HFFc6 (cell line): ENCODE measurements around the gene SLC6A13. TPM values are rescaled to one million over a fixed set of nuclear protein-coding genes. Genes with fewer than 3 reads are reported as not detected.
"Not testable (repeated sequence)": the region's sequence is repeated elsewhere in the genome, so short reads cannot be mapped to it uniquely, and the experiment has no call there.

ENCODE experiments used
- DNase-seq: peaks from one replicate; pipeline ENCODE4 v3.0.0-alpha.2; 2018
- H3K27ac Mint-ChIP-seq: 2 replicates; pipeline ENCODE4 v1.8.0; 2020; ENCODE audit warnings: mild to moderate bottlenecking, mixed read lengths
- H3K27me3 Mint-ChIP-seq: 2 replicates; pipeline ENCODE4 v1.8.0; 2021; ENCODE audit warnings: mild to moderate bottlenecking, moderate library complexity, mixed read lengths; ENCODE audit not compliant: insufficient read depth
- H3K36me3 Mint-ChIP-seq: 2 replicates; pipeline ENCODE4 v1.8.0; 2021; ENCODE audit warnings: low read depth, mixed read lengths
- H3K4me1 Mint-ChIP-seq: 2 replicates; pipeline ENCODE4 v1.8.0; 2020; ENCODE audit warnings: low read depth, mixed read lengths
- H3K4me3 Mint-ChIP-seq: 2 replicates; pipeline ENCODE4 v1.8.0; 2020; ENCODE audit warnings: mild to moderate bottlenecking, moderate library complexity, mixed read lengths
- H3K9me3 Mint-ChIP-seq: 2 replicates; pipeline ENCODE4 v1.8.0; 2020; ENCODE audit warnings: mild to moderate bottlenecking, mixed read lengths
- total RNA-seq, 6 experiments: library from RNA; stranded (reverse); fragmentation: NEBNext Ultra II Directional; extraction: Animal tissue kit (Norgen Biotek cat#: 25700); gene quantifications; 2 replicates in 1 of 6; 3 replicates in 5 of 6; pipeline ENCODE4 v1.2.3, GENCODE V29; 2021
- TF ChIP-seq, protein P1 (sequence below): fragments of 200-600 bp; sonication (generic); IDR thresholded peaks from 2 replicates; pipeline ENCODE4 v1.5.0; 2021; ENCODE audit warnings: antibody characterized with exemption, mild to moderate bottlenecking

The SLC6A13 gene
- total RNA-seq, 6 experiments from 2014 or later, result not detected

DNA sequence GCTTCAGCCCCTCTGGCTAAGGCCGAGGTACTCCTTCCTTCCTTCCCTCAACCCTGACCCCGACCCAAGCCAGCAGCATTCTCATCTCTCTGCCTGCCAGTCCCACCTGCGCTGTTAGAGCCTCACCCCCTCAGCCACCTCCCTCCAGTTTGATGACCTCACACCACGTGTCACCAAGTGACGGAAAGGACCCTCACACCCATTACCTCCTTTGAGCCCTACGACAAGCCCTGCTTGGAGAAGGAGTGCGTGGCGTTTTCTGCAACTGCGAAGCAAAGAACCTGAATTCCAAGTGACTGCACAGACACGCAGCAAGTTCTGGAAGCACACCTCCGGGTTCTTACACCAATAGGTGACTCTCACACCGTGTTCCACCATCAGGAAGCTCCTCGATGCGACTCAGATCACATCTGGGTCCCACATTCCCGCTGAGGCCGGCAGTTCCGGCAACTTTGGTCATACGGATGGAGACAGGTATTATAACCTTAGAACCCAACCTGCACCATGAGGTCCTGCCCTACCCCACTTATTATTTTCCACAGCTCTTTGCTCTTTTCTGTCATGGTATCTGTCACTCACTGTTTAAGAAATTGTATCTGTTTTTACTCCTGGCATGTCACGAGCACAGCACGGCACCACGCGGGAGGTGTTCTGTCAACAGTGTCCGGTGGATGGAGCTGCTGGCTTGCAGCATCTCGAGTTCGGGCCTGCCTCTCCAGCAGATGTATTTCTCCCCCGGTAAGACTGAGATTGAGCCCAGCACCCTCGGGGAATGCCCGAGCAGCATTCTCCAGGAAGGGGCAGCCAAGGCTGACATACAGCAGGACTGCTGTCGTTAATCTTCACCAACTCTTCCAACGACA is 43.7 kb downstream of the SLC6A13 start:
- DNase-seq, result no peak
- TF ChIP-seq, protein P1, sequence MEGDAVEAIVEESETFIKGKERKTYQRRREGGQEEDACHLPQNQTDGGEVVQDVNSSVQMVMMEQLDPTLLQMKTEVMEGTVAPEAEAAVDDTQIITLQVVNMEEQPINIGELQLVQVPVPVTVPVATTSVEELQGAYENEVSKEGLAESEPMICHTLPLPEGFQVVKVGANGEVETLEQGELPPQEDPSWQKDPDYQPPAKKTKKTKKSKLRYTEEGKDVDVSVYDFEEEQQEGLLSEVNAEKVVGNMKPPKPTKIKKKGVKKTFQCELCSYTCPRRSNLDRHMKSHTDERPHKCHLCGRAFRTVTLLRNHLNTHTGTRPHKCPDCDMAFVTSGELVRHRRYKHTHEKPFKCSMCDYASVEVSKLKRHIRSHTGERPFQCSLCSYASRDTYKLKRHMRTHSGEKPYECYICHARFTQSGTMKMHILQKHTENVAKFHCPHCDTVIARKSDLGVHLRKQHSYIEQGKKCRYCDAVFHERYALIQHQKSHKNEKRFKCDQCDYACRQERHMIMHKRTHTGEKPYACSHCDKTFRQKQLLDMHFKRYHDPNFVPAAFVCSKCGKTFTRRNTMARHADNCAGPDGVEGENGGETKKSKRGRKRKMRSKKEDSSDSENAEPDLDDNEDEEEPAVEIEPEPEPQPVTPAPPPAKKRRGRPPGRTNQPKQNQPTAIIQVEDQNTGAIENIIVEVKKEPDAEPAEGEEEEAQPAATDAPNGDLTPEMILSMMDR, result no peak
- H3K4me1 Mint-ChIP-seq, result peaks cover 2% of the 10 kb centered on the region
- peaks cover 48% of the 10 kb centered on the region for H3K27me3 Mint-ChIP-seq
- no peak overlapping the region for H3K27ac Mint-ChIP-seq
- no peaks in the 10 kb centered on the region for H3K9me3 Mint-ChIP-seq
- H3K36me3 Mint-ChIP-seq, result no peaks in the 10 kb centered on the region
- H3K4me3 Mint-ChIP-seq, result no peak overlapping the region

DNA sequence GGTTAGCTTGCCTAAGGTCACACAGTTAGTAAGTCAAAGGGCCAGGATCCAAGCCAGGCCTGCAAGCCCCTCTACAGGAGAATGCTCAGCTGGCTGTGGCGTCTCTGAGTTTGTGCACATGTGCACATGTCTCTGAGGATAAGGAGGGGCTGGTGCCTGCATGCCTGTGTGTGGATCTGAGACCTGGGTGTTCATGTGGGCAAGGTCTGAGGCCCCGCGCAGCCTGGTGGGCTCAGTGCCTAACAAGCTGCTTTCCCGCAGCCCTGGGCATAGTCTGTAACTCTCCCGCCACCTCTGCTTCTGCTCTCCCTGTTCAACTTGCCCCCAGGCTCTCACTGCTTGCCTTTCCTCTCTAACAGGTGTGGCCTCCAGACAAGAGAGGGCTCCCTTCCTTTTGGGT is 44.4 kb downstream of the SLC6A13 start:
- H3K9me3 Mint-ChIP-seq, result no peaks in the 10 kb centered on the region
- H3K27me3 Mint-ChIP-seq, result peaks cover 44% of the 10 kb centered on the region
- TF ChIP-seq, protein P1, result no peak
- H3K36me3 Mint-ChIP-seq, result no peaks in the 10 kb centered on the region
- no peak for DNase-seq
- H3K4me1 Mint-ChIP-seq, result peaks cover 6% of the 10 kb centered on the region
- H3K27ac Mint-ChIP-seq, result no peak overlapping the region
- H3K4me3 Mint-ChIP-seq, result no peak overlapping the region

DNA sequence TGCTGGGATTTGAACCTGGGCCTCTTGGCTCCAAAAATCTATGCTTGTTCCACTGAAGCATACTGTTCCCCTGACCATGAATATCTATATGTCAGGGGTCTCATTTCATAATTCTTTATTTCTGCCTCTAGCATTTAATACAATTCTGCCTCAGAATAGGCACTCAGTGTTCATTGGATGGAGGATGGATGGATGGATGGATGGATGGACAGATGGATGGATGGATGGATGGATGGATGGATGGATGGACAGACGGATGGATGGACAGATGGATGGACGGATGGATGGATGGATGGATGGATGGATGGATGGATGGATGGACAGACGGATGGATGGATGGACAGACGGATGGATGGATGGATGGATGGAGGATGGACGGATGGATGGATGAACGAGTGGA is 45.6 kb downstream of the SLC6A13 start:
- peaks cover 35% of the 10 kb centered on the region for H3K27me3 Mint-ChIP-seq
- not testable (repeated sequence) for H3K4me1 Mint-ChIP-seq, H3K9me3 Mint-ChIP-seq, DNase-seq, H3K4me3 Mint-ChIP-seq, H3K27ac Mint-ChIP-seq, H3K36me3 Mint-ChIP-seq

DNA sequence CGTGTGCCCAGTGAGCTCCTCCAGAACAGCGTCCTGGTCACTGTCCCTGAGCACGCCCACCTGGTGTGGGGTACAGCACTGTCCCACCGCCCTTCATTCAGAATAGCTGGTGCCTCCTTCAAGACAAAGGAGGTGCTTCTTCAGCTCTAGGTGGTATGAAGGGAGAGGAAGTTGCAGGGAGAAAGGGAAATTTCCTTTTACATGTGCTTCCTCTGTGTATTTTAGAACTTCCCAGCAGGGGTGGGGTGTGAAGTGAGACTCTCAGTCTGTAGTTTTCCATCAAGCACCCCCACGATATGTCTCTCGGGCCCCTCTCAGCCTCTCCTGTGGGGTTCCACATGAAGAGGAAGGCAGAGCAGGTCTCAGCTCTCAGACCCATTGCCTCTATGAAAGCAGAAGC is 47.5 kb downstream of the SLC6A13 start:
- H3K27ac Mint-ChIP-seq, result no peak overlapping the region

DNA sequence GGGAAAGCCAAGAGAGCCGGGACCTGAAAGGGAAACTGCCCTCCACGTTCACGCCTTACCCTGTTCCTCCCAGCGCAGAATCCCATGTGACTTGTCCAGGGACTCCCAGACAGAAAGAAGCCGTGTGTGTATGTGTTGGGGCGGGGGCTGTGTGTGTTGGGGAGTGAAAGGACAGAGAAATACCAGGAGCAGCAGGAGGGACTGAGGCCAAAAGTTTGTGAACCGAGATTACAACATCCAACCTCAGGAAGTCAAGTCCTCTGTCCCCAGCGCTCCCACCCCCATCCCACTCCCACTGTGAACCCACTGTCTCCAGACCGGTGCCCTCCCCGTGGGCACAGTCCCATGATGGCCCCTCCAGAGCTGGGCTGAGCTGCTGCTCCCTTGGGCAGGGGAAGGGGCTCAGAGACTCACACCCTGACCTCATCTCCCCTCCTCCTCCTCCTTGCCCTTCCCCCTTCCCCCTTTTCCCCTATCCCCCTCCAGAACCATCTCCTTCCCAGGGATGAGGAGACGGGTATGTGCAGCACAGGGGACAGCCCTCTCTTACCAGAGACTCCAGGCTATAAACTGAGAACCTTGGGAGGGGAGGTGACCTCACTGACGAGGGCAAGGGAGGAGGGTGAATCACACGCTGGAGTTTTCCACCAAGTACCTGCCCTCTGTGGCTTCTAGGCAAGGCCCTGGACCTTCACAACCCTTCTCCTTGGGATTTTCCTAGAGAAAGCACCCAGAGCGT is 48.5 kb downstream of the SLC6A13 start, which contains the start of gene SLC6A12:
SLC6A12 (minus strand) TSS at position 155 of the 739 bp plus-strand sequence. CDS start 4,171 bp downstream, outside the sequence.
- H3K27ac Mint-ChIP-seq, result no peak within 1 kb of the TSS
- no peaks in the 10 kb centered on the region for H3K36me3 Mint-ChIP-seq
- no peak within 1 kb of the TSS for H3K4me3 Mint-ChIP-seq
- H3K9me3 Mint-ChIP-seq, result no peaks in the 10 kb centered on the region
- no peak for DNase-seq
- H3K27me3 Mint-ChIP-seq, result peaks cover 46% of the 10 kb centered on the region
- H3K4me1 Mint-ChIP-seq, result peaks cover 6% of the 10 kb centered on the region
- TF ChIP-seq, protein P1, result no peak

More for the DNA sequence above, 47.5 kb downstream of the SLC6A13 start:
- H3K27me3 Mint-ChIP-seq, result peaks cover 42% of the 10 kb centered on the region
- no peak for DNase-seq
- H3K36me3 Mint-ChIP-seq, result no peaks in the 10 kb centered on the region
- H3K9me3 Mint-ChIP-seq, result no peaks in the 10 kb centered on the region
- H3K4me3 Mint-ChIP-seq, result no peak overlapping the region
- H3K4me1 Mint-ChIP-seq, result peaks cover 6% of the 10 kb centered on the region
- TF ChIP-seq, protein P1, result no peak

DNA sequence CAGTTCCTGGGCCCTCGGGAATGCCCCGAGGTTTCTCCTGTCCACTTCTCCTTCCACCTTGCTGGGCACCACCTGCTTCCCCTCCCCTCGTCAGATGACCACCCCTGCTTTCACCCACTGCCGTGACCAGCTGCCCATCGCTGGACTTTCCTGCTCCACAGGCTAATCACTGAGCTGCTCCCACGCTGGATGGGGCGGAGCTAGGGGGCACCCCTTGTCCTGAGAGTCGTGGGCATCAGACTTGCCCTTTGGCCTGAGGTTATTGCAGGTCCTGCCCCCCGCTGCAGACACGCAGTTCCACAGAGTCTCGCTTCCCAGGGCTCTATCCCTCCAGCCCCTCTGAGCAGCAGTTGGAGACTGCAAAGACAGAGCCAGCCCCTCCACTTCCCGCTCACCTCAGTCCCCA is 49.1 kb downstream of the SLC6A13 start:
- H3K9me3 Mint-ChIP-seq, result no peaks in the 10 kb centered on the region
- TF ChIP-seq, protein P1, result no peak
- H3K4me3 Mint-ChIP-seq, result no peak overlapping the region
- H3K27ac Mint-ChIP-seq, result no peak overlapping the region
- no peaks in the 10 kb centered on the region for H3K36me3 Mint-ChIP-seq
- H3K27me3 Mint-ChIP-seq, result peaks cover 47% of the 10 kb centered on the region
- peaks cover 6% of the 10 kb centered on the region for H3K4me1 Mint-ChIP-seq
- DNase-seq, result no peak
